Measurements from ENCODE around the gene MAPK8IP1.
A peak's percentile ranks its signal among the peaks of the same experiment; 100 is the strongest.

The MAPK8IP1 gene

GRCh38 chr11:45860764-45861510, 24.5 kb upstream of the MAPK8IP1 start:
- TF ChIP-seq, protein P1, sequence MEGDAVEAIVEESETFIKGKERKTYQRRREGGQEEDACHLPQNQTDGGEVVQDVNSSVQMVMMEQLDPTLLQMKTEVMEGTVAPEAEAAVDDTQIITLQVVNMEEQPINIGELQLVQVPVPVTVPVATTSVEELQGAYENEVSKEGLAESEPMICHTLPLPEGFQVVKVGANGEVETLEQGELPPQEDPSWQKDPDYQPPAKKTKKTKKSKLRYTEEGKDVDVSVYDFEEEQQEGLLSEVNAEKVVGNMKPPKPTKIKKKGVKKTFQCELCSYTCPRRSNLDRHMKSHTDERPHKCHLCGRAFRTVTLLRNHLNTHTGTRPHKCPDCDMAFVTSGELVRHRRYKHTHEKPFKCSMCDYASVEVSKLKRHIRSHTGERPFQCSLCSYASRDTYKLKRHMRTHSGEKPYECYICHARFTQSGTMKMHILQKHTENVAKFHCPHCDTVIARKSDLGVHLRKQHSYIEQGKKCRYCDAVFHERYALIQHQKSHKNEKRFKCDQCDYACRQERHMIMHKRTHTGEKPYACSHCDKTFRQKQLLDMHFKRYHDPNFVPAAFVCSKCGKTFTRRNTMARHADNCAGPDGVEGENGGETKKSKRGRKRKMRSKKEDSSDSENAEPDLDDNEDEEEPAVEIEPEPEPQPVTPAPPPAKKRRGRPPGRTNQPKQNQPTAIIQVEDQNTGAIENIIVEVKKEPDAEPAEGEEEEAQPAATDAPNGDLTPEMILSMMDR (conservative IDR thresholded peaks at IDR 0.05), result no peak
- H3K27ac ChIP-seq, result no peak overlapping the region

DNA sequence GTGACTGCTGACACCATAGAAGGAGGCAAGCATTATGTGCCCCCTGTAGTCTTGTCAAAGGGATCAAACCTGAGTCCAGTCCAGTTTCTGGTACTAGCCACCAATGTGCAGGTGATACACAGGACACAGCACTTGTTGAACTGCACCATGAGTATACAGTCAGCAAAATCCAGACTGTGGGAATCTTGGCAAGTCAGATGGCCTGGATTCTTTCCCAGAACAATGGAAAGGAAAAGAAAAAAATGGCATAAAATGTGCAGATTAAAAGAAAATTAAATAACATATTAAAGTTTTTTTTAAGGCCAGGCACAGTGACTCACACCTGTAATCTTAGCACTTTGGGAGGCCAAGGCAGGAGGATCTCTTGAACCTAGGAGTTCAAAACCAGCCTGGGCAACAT, 21.4 kb upstream of the MAPK8IP1 start:
- TF ChIP-seq, protein P1 (conservative IDR thresholded peaks at IDR 0.05), result no peak
- H3K27ac ChIP-seq, result no peak overlapping the region

DNA sequence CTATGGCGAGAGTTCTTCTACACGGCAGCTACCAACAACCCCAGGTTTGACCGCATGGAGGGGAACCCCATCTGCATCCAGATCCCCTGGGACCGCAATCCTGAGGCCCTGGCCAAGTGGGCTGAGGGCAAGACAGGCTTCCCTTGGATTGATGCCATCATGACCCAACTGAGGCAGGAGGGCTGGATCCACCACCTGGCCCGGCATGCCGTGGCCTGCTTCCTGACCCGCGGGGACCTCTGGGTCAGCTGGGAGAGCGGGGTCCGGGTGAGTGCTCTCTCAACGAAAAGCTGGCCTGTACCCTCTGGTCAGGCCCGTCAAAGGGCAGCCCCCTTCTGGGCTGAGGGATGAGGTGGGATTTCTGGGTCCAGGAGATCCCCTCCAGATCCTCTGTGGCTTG, 15.9 kb upstream of the MAPK8IP1 start:
- no peak overlapping the region for H3K27ac ChIP-seq
- TF ChIP-seq, protein P1 (conservative IDR thresholded peaks at IDR 0.05), result no peak

DNA sequence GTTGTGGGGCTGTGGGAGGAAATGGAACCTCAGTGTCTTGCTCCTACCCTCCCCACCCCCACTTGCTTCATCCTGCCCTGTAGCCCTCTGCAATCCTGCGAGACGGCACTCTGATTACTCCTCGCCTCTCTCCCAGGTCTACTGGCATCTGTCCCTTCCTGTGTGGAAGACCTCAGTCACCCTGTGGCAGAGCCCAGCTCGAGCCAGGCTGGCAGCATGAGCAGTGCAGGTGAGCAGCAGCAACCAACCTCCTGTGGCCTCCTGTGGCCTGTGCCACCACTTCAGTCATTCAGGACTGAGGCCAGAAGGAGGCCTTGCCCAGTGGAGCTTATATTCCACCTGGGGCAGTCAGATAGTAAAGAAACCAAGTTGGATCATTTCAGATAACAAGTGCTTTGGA, 14.7 kb upstream of the MAPK8IP1 start:
- no peak overlapping the region for H3K27ac ChIP-seq
- TF ChIP-seq, protein P1 (conservative IDR thresholded peaks at IDR 0.05), result no peak

GRCh38 chr11:45871638-45872037, 13.8 kb upstream of the MAPK8IP1 start:
- H3K27ac ChIP-seq, result no peak overlapping the region
- TF ChIP-seq, protein P1 (conservative IDR thresholded peaks at IDR 0.05), result no peak

- TF ChIP-seq, protein P1 (conservative IDR thresholded peaks at IDR 0.05), result peak; percentile 76
- no peak overlapping the region for H3K27ac ChIP-seq
Measured at GRCh38 chr11:45872651-45873356, 12.6 kb upstream of the MAPK8IP1 start.

DNA sequence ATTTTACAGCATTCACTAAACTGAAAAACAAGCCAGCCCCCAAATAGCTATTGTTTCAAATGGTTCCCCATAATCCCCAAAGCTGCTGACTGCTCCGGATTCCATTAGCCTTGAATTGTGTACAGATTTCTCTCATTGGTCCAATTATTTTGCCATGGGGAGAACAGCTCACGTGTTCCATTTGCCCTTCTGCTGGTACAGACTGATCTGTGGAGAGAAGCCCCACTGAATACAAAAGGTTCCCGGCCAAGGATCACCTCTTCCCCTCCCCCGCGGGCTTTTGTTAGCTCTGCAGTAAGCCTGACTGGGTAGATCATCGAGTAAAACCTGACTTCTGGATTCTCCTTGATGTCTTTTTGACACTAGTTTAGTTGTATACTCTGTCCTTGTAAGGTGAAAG, 9.1 kb upstream of the MAPK8IP1 start:
- no peak overlapping the region for H3K27ac ChIP-seq
- TF ChIP-seq, protein P1 (conservative IDR thresholded peaks at IDR 0.05), result no peak

All from VCaP (cell line).